ENCODE results near the gene MARCO. TPM values are rescaled to one million over a fixed set of nuclear protein-coding genes. Genes with fewer than 3 reads are reported as not detected.

The MARCO gene
- total RNA-seq, 1 donor from 2014 or later, result 28.4 TPM

Other genes with a start within 250 kb of the MARCO start
- gene EN1, start 94.5 kb upstream of the MARCO start, total RNA-seq, result not detected
- 11.6 TPM for gene C1QL2, start 216.6 kb downstream of the MARCO start, total RNA-seq

Measured in ascending aorta (tissue), 1 donor.